SU-DHL-6 (cell line): Measurements from ENCODE around the gene ZNF829.

Source experiments
- H2AFZ ChIP-seq: fragments of 200-600 bp; sonication (generic); 2 replicates; pipeline ENCODE4 v1.6.1; 2014; ENCODE audit warnings: low read depth, mild to moderate bottlenecking, moderate library complexity, mixed read lengths, antibody characterized with exemption, low read length; ENCODE audit not compliant: severe bottlenecking
- H3F3A ChIP-seq: fragments of 200-600 bp; shearing (Covaris generic); 2 replicates; pipeline ENCODE4 v1.6.0; 2016; ENCODE audit warnings: antibody characterized with exemption, mild to moderate bottlenecking; ENCODE audit not compliant: insufficient read depth
- H3K27ac ChIP-seq: fragments of 200-600 bp; sonication (generic); 2 replicates; pipeline ENCODE4 v1.5.1; 2016; ENCODE audit warnings: low read depth, mild to moderate bottlenecking, low read length, moderate library complexity, mixed read lengths
- H3K27me3 ChIP-seq: fragments of 200-600 bp; sonication (generic), shearing (Covaris generic); 2 replicates; pipeline ENCODE4 v1.6.0; 2014; ENCODE audit warnings: mild to moderate bottlenecking, low read length
- H3K36me3 ChIP-seq: fragments of 200-600 bp; sonication (generic); 2 replicates; pipeline ENCODE4 v1.6.1; 2014; ENCODE audit warnings: mild to moderate bottlenecking, low read length, mixed read lengths
- H3K4me2 ChIP-seq: fragments of 300-600, 200-600 bp; shearing (Covaris generic), sonication (generic); 2 replicates; pipeline ENCODE4 v1.6.0; 2014; ENCODE audit warnings: low read length, low read depth, mild to moderate bottlenecking; ENCODE audit not compliant: poor library complexity, severe bottlenecking
- H3K4me3 ChIP-seq: fragments of 200-600 bp; sonication (generic); 2 replicates; pipeline ENCODE4 v1.5.1; 2014; ENCODE audit warnings: antibody characterized with exemption, low read length, mild to moderate bottlenecking, mixed read lengths; ENCODE audit not compliant: insufficient read depth, poor library complexity, severe bottlenecking
- H3K79me2 ChIP-seq: fragments of 200-600 bp; sonication (generic); 2 replicates; pipeline ENCODE4 v1.6.1; 2014; ENCODE audit warnings: mild to moderate bottlenecking, low read length, moderate library complexity; ENCODE audit not compliant: insufficient read depth
- H3K9ac ChIP-seq: fragments of 200-600 bp; sonication (generic); 2 replicates; pipeline ENCODE4 v1.7.0; 2014; ENCODE audit warnings: mild to moderate bottlenecking, low read length
- H3K9me2 ChIP-seq: fragments of 200-600 bp; sonication (generic); replicated peaks from 2 replicates; pipeline ENCODE4 v1.6.1; 2014; ENCODE audit warnings: low read length; ENCODE audit not compliant: insufficient read depth
- H3K9me3 ChIP-seq: fragments of 200-600 bp; sonication (generic); 2 replicates; pipeline ENCODE4 v1.6.1; 2014; ENCODE audit warnings: low read length, mixed read lengths; ENCODE audit not compliant: insufficient read depth
- H4K20me1 ChIP-seq: fragments of 200-600 bp; sonication (generic); 2 replicates; pipeline ENCODE4 v1.6.1; 2014; ENCODE audit warnings: low read depth, mild to moderate bottlenecking, antibody characterized with exemption, low read length, moderate library complexity, mixed read lengths
- EZH2phosphoT487 ChIP-seq: fragments of 200-600 bp; sonication (generic), shearing (Covaris generic); conservative IDR thresholded peaks from 2 replicates; pipeline ENCODE4 v1.6.1; 2018; ENCODE audit warnings: mild to moderate bottlenecking, antibody characterized with exemption, low read length, moderate library complexity, mixed read lengths
- TF ChIP-seq, protein P1 (sequence below): fragments of 200-600 bp; sonication (generic); IDR thresholded peaks from one replicate; pipeline ENCODE4 v1.5.1; 2017; ENCODE audit warnings: antibody characterized with exemption, mild to moderate bottlenecking, low read length, moderate library complexity; ENCODE audit not compliant: insufficient read depth, poor library complexity, severe bottlenecking

ZNF829 gene

DNA sequence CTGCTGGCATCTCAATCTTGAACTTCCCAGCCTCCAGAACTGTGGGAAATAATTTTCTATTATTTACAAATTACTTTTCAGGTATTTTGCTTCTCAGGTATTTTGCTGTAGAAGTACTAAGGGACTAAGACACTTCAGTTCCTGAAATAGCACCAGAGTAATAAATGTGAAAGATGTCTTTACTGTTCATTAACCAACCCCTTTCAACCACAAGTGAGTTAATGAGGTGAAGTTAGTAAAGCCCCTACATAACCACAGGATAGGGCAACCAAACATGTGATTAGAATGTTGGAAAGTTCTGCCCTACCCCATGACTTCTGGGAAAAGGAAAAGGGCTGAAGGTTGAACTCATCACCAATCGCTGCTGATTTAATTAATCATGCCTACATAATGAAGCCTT, 68.1 kb downstream of the ZNF829 start:
- Histone ChIP-seq H3K4me2 (no peak overlapping the region), H4K20me1 (no peaks in the 10 kb centered on the region), H2AFZ (no peak overlapping the region), H3K9me3 (no peaks in the 10 kb centered on the region), H3K9me2 (no peaks in the 10 kb centered on the region), H3K4me3 (no peak overlapping the region), H3K79me2 (peaks cover 16% of the 10 kb centered on the region; the same call in 1 of the 2 replicates), H3F3A (no peaks in the 10 kb centered on the region), H3K27ac (no peak overlapping the region), H3K9ac (no peak overlapping the region), H3K27me3 (no peaks in the 10 kb centered on the region), H3K36me3 (peaks cover 6% of the 10 kb centered on the region; the same call in 1 of the 2 replicates)
- no peak for TF ChIP-seq EZH2phosphoT487
- TF ChIP-seq, protein P1, sequence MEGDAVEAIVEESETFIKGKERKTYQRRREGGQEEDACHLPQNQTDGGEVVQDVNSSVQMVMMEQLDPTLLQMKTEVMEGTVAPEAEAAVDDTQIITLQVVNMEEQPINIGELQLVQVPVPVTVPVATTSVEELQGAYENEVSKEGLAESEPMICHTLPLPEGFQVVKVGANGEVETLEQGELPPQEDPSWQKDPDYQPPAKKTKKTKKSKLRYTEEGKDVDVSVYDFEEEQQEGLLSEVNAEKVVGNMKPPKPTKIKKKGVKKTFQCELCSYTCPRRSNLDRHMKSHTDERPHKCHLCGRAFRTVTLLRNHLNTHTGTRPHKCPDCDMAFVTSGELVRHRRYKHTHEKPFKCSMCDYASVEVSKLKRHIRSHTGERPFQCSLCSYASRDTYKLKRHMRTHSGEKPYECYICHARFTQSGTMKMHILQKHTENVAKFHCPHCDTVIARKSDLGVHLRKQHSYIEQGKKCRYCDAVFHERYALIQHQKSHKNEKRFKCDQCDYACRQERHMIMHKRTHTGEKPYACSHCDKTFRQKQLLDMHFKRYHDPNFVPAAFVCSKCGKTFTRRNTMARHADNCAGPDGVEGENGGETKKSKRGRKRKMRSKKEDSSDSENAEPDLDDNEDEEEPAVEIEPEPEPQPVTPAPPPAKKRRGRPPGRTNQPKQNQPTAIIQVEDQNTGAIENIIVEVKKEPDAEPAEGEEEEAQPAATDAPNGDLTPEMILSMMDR = no peak

DNA sequence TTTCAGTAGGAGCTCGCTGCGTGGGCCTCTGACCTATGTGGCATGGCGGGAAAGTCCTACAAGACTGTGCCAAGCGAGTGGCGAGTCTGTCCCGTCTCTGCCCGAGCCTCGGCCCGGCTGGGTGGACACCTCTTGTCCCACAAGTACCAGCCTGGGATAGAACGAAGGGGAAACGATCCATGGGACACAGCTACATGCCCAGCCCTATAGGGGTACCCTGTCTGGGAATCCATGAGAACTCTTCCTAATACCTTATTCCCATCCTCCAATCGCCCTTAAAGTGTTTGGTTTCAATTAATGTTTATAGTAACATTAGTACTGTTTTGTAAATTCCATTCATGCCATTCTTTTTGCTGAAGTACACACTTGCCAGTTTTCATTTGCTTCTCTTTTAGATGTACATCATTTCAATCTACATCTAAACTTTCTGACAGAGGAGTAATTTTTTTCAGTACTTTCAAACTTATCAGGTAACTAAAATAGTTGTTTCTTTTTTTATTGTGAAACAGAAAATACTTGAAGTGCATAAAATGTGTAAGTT, 77.2 kb downstream of the ZNF829 start:
- Histone ChIP-seq H2AFZ (peak overlapping the region; percentile 86), H3K27me3 (no peaks in the 10 kb centered on the region), H3K9me3 (0 out of 2 replicates have a peak, but pooled peaks cover 6% of the 10 kb centered on the region), H3F3A (no peaks in the 10 kb centered on the region), H3K9me2 (no peaks in the 10 kb centered on the region), H3K9ac (peak overlapping the region; percentile 64), H3K36me3 (peaks cover 9% of the 10 kb centered on the region), H3K4me3 (peak overlapping the region; percentile 73), H3K4me2 (peak overlapping the region; percentile 66), H4K20me1 (no peaks in the 10 kb centered on the region), H3K27ac (no peak overlapping the region), H3K79me2 (no peaks in the 10 kb centered on the region; the same call in 1 of the 2 replicates)
- TF ChIP-seq, protein P1 = no peak
- TF ChIP-seq EZH2phosphoT487 = no peak
